Sciatic nerve (tissue), 2 donors: Measurements from ENCODE around the gene ADGRF3. TPM values are rescaled to one million over a fixed set of nuclear protein-coding genes. Genes with fewer than 3 reads are reported as not detected.
"Not testable (repeated sequence)": the region's sequence is repeated elsewhere in the genome, so short reads cannot be mapped to it uniquely, and the experiment has no call there.

Source experiments
- ATAC-seq: fragments of 200-7000 bp; cut with Tn5 transposase; one replicate; pipeline ENCODE4 v1.9.1; 2020; ENCODE audit warnings: mild to moderate bottlenecking, moderate library complexity
- DNase-seq: peaks from one replicate; pipeline ENCODE4 v3.0.0-alpha.2; 2020; ENCODE audit warnings: low spot score
- intact Hi-C: fragments of 100-400 bp; cut with DNase I; formaldehyde crosslinking; loops from one replicate; pipeline ENCODE4 v1.14.2; 2022
- total RNA-seq: library from RNA; stranded (reverse); fragmentation: NEBNext Ultra II Directional; extraction: Animal tissue kit (Norgen Biotek cat#: 25700); gene quantifications from one replicate; pipeline ENCODE4 v1.2.1, GENCODE V29; 2021
- donor health status: DM: no; HTN: no; CAD: no.
- donor health status: DM: no; HTN: no; CAD: no.

The ADGRF3 gene, protein sequence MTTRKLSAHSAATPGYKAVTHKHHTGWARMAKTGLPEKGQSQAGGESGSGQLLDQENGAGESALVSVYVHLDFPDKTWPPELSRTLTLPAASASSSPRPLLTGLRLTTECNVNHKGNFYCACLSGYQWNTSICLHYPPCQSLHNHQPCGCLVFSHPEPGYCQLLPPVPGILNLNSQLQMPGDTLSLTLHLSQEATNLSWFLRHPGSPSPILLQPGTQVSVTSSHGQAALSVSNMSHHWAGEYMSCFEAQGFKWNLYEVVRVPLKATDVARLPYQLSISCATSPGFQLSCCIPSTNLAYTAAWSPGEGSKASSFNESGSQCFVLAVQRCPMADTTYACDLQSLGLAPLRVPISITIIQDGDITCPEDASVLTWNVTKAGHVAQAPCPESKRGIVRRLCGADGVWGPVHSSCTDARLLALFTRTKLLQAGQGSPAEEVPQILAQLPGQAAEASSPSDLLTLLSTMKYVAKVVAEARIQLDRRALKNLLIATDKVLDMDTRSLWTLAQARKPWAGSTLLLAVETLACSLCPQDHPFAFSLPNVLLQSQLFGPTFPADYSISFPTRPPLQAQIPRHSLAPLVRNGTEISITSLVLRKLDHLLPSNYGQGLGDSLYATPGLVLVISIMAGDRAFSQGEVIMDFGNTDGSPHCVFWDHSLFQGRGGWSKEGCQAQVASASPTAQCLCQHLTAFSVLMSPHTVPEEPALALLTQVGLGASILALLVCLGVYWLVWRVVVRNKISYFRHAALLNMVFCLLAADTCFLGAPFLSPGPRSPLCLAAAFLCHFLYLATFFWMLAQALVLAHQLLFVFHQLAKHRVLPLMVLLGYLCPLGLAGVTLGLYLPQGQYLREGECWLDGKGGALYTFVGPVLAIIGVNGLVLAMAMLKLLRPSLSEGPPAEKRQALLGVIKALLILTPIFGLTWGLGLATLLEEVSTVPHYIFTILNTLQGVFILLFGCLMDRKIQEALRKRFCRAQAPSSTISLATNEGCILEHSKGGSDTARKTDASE
- not detected for total RNA-seq

DNA sequence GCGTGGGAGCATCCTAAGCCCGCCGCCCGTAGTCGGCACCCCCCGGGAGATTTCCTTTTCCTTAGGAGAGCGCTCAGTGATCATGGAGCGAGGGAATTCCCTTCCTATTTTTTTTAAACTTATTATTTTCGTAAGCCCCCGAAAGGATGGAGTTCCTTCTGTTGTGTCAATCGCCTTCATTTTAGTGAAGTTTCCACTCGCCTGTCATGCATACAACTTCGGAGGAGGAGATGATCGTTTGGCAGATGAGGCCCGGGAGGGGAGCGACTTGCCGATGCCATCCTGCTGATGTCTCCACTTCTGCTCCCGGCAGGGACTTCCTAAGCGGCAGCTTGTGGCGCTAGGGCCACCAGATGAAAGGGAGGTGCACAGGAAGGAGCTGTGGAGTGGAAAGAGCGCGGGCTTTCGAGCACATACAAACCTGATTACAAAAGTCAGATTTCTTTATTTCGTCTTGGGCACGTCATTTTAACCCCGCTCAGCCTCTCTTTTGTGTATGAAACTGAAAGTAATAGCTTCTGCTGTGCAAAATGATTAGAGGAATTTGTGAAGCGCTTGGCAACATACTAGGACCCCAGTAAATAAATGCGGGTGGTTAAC, at the start of gene ADGRF3:
TSS of gene ADGRF3 (minus strand) at position 336 of the 600 bp plus-strand sequence. CDS start 555 bp downstream, outside the sequence.
- peak; percentile 66 for DNase-seq
- ATAC-seq, result no peak
- intact Hi-C loops, result no loop called here

DNA sequence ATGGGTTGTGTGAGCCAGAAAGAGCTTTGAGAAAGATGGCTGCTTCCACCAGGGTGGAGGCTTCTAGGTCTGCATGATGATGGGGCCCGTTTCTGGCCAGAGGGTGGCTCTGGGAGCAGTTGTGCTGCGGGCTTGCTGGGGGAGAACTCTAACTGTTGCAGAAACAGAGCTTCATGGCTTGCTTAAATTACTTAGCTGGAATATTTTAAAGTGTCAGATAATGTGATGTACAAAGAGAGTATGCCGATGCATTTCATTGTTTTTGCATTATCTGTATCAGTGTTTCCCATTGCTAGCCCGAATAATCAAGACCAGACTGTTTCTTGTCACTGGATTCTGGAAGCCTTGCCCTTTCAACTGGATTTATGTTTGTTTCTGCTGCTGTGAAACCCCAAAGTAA, 48.8 kb upstream of the ADGRF3 start:
- no peak for ATAC-seq

DNA sequence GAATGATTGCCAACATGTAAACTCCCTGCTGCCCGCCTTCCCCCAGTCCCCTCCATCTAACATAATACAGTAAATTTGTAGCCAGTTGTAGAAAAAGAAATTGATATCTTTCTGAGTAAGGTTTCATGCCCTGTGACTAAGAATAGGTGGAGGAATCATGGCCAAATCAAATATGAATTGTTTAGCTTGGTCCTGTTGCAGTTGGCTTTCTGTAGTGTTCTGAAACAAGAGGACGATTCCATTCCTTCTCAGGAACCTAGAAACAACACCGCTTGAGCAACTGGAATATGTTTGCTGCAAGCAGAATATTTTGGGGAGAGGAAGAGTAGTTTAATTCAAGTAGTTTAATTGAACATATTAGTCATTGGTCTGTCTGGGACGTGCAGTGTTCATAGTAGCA, 48.1 kb upstream of the ADGRF3 start:
- intact Hi-C loops, result no loop called here
- peak; percentile 86 for ATAC-seq
- DNase-seq, result no peak

More for the DNA sequence above, 48.8 kb upstream of the ADGRF3 start:
- intact Hi-C loops, result no loop called here
- no peak for DNase-seq

DNA sequence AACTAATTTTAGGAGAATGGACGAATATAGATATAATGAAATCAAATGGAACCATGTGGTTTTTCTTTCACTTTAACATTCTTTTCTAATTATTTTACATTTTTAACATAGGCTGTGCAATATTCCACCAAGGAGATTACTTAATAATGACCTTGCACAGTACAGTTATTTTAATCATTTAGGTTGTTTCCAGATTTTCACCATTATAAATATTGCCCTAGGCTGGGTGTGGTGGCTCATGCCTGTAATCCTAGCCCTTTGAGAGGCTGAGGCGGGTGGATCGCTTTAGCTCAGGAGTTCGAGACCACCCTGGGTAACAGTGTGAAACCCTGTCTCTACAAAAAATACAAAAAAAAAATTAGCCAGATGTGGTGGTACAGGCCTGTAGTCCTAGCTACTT, 40.6 kb upstream of the ADGRF3 start:
- intact Hi-C loops, result no loop called here
- ATAC-seq (no peak), DNase-seq (no peak)

DNA sequence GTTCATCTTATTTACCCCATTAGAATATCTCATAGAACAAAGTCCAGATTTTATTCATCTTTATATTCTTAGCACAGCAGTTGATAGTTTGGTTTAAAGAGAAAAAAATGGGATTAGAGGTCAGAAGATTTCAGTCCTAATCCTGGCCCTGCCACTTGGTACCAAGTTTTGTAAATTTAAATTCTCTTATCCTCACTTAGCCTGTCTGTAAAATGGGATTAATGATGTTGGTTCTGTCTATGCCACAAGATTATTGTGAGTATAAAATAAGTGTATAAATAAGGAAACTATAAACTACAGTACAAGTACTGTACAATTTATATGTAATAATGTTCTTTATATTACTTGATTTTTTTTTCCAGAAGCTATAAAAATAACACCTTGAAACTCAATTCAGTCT, 38.0 kb upstream of the ADGRF3 start:
- DNase-seq (no peak), ATAC-seq (no peak)
- intact Hi-C loops, result no loop called here

DNA sequence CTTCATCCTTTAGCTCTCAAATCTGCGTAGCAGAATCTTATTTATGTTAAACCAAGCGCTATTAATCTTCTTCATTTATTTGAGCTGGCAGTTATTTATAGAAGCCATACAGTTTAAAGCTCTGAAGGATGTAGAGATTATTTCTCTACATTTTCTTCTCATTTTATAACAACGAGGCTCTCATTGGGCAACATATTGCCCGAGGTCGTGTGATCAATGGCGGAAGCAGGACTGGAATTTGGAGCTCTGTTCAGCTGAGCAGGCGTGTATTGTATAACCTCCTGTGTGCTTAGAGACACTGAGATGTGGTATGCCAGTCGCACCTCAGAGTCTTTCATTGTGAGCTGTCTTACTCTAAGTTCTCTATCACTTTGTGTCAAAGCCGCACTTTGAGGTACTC, 37.6 kb upstream of the ADGRF3 start:
- no peak for DNase-seq
- ATAC-seq, result no peak
- intact Hi-C loops, result no loop called here

DNA sequence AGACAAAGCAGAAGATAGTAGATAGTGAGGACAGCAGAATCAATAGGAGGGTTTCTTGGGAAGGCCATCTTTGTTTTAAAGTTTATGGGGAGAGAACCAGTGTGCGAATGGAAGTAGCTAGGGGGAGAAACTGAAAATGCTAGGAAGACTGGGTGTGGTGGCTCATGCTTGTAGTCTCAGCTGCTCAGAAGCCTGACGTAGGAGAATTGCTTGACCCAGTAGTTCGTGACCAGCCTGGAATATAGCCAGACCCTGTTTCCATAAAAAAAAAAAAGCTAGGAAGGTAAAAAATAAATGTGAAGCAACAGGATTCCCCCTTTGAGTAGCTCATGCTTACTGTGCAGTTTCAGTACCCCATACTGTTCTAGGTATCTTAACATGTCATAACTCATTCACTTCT, 36.0 kb upstream of the ADGRF3 start:
- no peak for DNase-seq
- peak; percentile 69 for ATAC-seq
- intact Hi-C loops, result no loop called here

DNA sequence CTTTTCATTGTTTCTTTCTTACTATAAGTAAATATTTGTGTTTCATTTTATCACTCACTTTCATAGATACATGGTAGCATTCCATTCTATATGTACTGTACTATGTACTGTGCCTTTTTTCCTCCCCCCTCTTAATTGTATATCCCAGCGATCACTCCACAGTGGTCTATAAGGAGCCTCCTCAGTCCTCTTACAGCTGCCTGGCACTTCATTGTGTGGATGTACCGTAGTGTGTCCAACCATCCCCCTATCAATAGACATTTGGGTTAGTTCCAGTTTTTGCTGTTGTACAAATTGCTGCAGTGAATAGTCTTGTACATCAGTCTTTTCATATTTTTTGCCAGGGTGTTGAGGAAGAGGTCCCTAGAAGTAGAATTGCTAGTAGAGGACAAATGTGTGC, 33.7 kb upstream of the ADGRF3 start:
- DNase-seq (no peak), ATAC-seq (no peak)
- intact Hi-C loops, result no loop called here

DNA sequence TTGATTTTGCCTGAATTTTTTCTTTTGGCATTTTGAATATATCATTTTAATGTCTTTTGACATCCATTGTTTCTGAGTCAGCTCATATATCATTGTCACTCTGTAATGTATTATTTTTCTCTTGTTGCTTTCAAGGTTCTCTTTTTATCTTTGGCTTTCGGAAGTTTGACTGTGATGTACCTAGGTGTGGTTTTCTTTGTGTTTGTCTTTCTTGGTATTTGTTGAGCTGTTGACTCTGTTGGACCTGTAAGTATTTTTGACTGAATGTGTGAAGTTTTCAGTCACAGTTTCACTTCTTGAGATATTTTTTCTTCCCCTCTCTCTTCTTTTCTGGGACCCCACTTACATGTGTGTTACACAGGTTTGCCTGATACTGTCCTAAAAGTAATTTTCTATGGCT, 30.2 kb upstream of the ADGRF3 start:
- ATAC-seq (no peak), DNase-seq (no peak)
- intact Hi-C loops, result no loop called here

DNA sequence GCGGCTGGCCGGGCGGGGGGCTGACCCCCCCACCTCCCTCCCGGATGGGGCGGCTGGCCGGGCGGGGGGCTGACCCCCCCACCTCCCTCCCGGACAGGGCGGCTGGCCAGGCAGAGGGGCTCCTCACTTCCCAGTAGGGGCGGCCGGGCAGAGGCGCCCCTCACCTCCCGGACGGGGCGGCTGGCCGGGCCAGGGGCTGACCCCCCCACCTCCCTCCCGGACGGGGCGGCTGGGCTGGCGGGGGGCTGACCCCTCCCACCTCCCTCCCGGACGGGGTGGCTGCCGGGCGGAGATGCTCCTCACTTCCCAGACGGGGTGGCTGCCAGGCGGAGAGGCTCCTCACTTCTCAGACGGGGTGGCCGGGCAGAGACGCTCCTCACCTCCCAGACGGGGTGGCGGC, 24.3 kb upstream of the ADGRF3 start:
- intact Hi-C loops, DNase-seq, ATAC-seq: not testable (repeated sequence)

DNA sequence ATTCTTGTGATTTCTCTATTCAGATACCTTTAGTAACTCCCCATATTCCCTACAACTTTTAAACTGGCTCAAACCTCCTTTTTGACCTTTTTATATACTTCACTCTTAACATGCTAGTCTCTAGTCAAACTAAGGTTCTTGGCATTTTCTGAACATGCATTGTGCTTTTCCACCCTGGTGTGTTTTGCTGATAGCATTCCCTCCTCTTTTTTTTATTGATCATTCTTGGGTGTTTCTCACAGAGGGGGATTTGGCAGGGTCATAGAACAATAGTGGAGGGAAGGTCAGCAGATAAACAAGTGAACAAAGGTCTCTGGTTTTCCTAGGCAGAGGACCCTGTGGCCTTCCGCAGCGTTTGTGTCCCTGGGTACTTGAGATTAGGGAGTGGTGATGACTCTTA, 23.1 kb upstream of the ADGRF3 start:
- ATAC-seq, intact Hi-C loops, DNase-seq: not testable (repeated sequence)

DNA sequence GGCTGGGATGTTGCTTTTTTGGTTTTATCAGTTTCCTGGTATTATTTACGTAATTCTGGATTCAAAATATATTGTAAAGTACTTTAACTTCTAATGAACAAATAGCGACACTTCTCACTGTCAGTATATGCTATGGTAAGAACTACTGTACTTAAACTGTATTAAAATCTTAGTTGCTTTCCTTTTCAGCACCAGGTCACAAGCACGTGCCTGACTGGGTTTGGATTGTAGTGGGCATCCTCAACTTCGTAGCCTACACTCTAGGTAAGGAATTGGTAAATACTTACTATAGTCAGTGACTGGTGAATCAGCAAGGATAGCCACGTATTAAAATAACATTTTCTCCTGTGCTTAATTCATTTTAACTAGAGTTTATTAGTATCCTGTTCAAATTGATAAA, 20.4 kb upstream of the ADGRF3 start:
- ATAC-seq (no peak), DNase-seq (no peak)
- intact Hi-C loops, result no loop called here

DNA sequence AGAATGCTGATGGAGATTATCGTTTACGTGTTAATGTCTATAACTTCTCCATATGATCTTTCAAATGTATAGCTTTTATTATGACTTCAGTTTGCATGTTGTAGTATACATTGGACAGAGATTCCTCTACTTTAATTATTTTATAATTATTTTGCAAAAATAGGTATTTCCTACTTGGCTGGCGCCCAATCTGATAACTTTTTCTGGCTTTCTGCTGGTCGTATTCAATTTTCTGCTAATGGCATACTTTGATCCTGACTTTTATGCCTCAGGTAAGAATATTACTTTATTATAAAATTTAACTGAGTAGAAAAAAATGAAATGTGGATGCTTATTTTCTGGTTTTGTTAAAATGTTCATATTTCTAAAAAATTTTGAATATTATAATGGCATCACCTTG, 18.1 kb upstream of the ADGRF3 start:
- DNase-seq (no peak), ATAC-seq (no peak)
- intact Hi-C loops, result no loop called here

DNA sequence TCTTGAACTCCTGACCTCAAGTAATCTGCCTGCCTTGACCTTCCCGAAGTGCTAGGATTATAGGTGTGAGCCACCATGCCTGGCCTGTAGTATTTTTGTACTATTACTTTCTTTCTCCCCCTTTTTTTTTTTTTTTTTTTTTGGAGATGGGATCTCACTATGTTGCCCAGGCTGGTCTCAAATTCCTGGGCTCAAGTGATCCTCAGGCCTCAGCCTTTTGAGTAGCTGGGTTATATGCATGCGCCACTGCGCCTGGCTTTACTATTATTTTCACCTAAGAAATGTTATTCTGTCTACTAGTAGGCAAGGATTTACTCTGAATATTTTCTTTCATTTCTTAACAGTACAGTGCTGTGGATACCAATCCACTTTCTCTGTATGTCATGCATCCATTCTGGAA, 17.4 kb upstream of the ADGRF3 start:
- DNase-seq (no peak), ATAC-seq (no peak)
- intact Hi-C loops, result no loop called here

DNA sequence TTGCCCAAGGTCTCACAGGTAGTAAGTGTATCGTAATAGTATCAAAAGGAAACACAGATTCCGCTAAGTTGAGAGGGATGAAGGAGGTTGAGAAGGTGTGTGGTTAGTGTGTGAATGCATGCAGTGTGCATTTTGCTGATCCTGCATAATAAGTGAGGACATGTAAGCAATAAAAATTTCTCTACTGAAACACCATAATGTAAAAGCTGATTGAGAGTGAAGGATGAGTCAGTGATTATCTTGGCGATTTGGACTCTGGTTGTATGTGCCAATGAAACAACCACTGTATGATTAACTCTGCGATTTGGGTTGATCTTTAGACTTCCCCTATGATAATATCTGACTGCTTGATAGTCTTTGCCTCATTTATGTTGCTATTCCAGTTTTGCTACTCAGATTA, 16.7 kb upstream of the ADGRF3 start:
- intact Hi-C loops, result no loop called here
- DNase-seq, result no peak
- ATAC-seq, result no peak

DNA sequence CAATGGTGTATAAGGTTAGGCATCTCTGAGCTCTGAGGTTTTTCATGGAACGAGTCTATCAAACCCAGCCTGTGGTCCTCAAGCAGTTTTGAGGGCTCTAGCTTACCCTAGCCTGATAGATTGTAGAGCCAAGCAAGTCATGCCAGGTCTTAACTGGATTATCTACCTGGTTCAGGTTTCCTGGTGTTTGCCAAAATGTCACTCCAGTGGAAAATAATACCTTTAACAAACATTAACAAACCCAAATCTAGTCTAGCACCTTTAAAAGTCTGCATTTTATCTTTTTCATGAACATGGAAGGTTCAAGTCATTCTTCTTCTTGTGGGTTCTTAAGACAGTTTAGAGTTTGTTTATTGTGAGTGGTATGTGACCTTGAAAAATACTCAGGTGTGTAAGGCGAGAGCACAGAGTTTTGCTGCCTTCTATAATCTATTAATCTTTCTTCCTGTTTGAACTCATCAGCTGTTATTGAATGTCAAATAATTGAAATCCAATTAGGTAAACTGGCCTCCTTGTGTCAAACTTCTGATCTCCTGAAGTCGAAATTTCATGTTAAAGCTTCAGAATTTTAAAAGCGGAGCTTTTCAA, 13.4 kb upstream of the ADGRF3 start:
- DNase-seq (no peak), ATAC-seq (no peak)
- intact Hi-C loops, result loop anchor here (10.0 kb wide), 1 partner anchor 105 kb away; no protein-coding TSS in a partner anchor

DNA sequence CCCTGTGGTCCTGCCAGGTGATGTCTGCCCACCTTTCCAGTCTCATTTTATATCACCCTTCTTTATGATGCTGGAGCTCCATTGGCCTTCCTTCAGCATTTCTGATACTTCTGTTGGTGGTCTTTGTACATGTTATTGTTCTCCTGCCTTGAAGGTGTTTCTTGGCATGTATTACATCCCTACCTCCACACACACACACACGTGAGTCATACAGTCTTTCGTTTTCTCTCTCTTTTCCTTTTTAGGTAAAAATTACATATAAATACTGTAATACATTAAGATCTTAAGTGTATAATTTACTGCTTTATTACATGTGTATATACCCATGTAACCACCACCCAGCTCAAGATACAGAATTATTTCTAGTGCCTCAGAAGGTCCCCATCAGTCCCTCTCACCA, 10.2 kb upstream of the ADGRF3 start:
- intact Hi-C loops, result loop anchor here (10.0 kb wide), 1 partner anchor 108 kb away; no protein-coding TSS in a partner anchor
- no peak for DNase-seq
- no peak for ATAC-seq

DNA sequence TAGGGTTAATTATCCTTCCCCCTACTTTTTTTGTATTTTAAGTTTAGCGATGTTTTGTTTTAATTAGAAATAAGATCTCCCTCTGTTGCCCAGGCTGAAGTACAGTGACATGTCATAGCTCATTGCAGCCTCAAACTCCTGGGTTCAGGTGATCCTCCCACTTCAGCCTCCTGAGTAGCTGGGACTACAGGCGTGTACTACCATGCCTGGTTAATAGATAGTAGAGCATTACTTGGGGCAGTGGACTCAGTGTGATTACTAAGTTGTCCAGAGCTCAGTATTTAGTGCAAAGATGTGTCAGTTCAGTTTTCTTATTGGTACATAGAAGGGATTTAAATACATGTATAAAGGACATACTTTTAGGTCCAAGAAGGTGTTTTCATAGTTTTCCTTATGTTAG, 9.5 kb upstream of the ADGRF3 start:
- ATAC-seq (no peak), DNase-seq (no peak)
- intact Hi-C loops, result loop anchor here (10.0 kb wide), 1 partner anchor 109 kb away; no protein-coding TSS in a partner anchor
